GM21360 (cell line): ENCODE data around the gene SLC43A2.
A peak's percentile ranks its signal among the peaks of the same experiment; 100 is the strongest.
"Not testable (repeated sequence)": the region's sequence is repeated elsewhere in the genome, so short reads cannot be mapped to it uniquely, and the experiment has no call there.

Experiments used
- ATAC-seq: cut with Tn5 transposase; IDR thresholded peaks from one replicate; pipeline ENCODE4 v1.9.1; 2021; ENCODE audit warnings: mild to moderate bottlenecking, moderate library complexity; ENCODE audit not compliant: unreplicated experiment

SLC43A2 gene

GRCh38 chr17:1565877-1566276, 62.8 kb downstream of the SLC43A2 start:
- no peak for ATAC-seq

GRCh38 chr17:1563786-1564613, 64.6 kb downstream of the SLC43A2 start:
- no peak for ATAC-seq

GRCh38 chr17:1563471-1563785, 65.2 kb downstream of the SLC43A2 start:
- not testable (repeated sequence) for ATAC-seq

GRCh38 chr17:1562176-1562643, 66.4 kb downstream of the SLC43A2 start:
- ATAC-seq: peak; percentile 27

GRCh38 chr17:1561420-1562175, 67.0 kb downstream of the SLC43A2 start:
- no peak for ATAC-seq

- no peak for ATAC-seq
Observed at GRCh38 chr17:1560858-1561355, 67.7 kb downstream of the SLC43A2 start.

GRCh38 chr17:1560101-1560857, 68.4 kb downstream of the SLC43A2 start:
- ATAC-seq: no peak

GRCh38 chr17:1559047-1560043, 69.3 kb downstream of the SLC43A2 start:
- no peak for ATAC-seq

- ATAC-seq: no peak
Observed at GRCh38 chr17:1558401-1558800, 70.2 kb downstream of the SLC43A2 start.

GRCh38 chr17:1557355-1558095, 71.1 kb downstream of the SLC43A2 start:
- no peak for ATAC-seq

- ATAC-seq: no peak
Observed at GRCh38 chr17:1555651-1556471, 72.8 kb downstream of the SLC43A2 start.

GRCh38 chr17:1554751-1555540, 73.7 kb downstream of the SLC43A2 start:
- ATAC-seq: no peak

- ATAC-seq: no peak
Observed at GRCh38 chr17:1553354-1554266, 75.0 kb downstream of the SLC43A2 start.

- ATAC-seq: no peak
Observed at GRCh38 chr17:1552932-1553331, 75.7 kb downstream of the SLC43A2 start.

GRCh38 chr17:1551741-1552140, 76.9 kb downstream of the SLC43A2 start:
- ATAC-seq: no peak

GRCh38 chr17:1548032-1548431, 80.6 kb downstream of the SLC43A2 start:
- no peak for ATAC-seq
